GM19372 (cell line): ENCODE data around the gene MAP7D3.
"Not testable (repeated sequence)": the region's sequence is repeated elsewhere in the genome, so short reads cannot be mapped to it uniquely, and the experiment has no call there.

Source experiments
- ATAC-seq: cut with Tn5 transposase; IDR thresholded peaks from one replicate; pipeline ENCODE4 v1.9.1; 2021; ENCODE audit warnings: mild to moderate bottlenecking, low read depth, moderate library complexity; ENCODE audit not compliant: unreplicated experiment

Gene MAP7D3

GRCh38 chrX:136189222-136189621, 62.0 kb downstream of the MAP7D3 start:
- ATAC-seq = no peak

GRCh38 chrX:136186023-136186413, 65.2 kb downstream of the MAP7D3 start:
- no peak for ATAC-seq

- no peak for ATAC-seq
Observed at GRCh38 chrX:136185401-136186022, 65.7 kb downstream of the MAP7D3 start.

GRCh38 chrX:136183917-136184316, 67.3 kb downstream of the MAP7D3 start:
- no peak for ATAC-seq

GRCh38 chrX:136183172-136183571, 68.0 kb downstream of the MAP7D3 start:
- ATAC-seq = no peak

GRCh38 chrX:136182414-136182813, 68.8 kb downstream of the MAP7D3 start:
- no peak for ATAC-seq

GRCh38 chrX:136179133-136179532, 72.1 kb downstream of the MAP7D3 start:
- ATAC-seq = no peak

GRCh38 chrX:136176399-136176825, 74.8 kb downstream of the MAP7D3 start:
- no peak for ATAC-seq

- no peak for ATAC-seq
Observed at GRCh38 chrX:136171420-136171819, 79.8 kb downstream of the MAP7D3 start.

GRCh38 chrX:136170139-136170800, 80.9 kb downstream of the MAP7D3 start:
- ATAC-seq = no peak

GRCh38 chrX:136168929-136169735, 82.1 kb downstream of the MAP7D3 start:
- no peak for ATAC-seq

GRCh38 chrX:136167989-136168388, 83.2 kb downstream of the MAP7D3 start:
- not testable (repeated sequence) for ATAC-seq

- no peak for ATAC-seq
Observed at GRCh38 chrX:136166221-136166855, 84.9 kb downstream of the MAP7D3 start.

- no peak for ATAC-seq
Observed at GRCh38 chrX:136165406-136165805, 85.8 kb downstream of the MAP7D3 start.

GRCh38 chrX:136163689-136164088, 87.5 kb downstream of the MAP7D3 start:
- ATAC-seq = no peak
